Measurements from ENCODE around the gene RGS9BP.

The RGS9BP gene

DNA sequence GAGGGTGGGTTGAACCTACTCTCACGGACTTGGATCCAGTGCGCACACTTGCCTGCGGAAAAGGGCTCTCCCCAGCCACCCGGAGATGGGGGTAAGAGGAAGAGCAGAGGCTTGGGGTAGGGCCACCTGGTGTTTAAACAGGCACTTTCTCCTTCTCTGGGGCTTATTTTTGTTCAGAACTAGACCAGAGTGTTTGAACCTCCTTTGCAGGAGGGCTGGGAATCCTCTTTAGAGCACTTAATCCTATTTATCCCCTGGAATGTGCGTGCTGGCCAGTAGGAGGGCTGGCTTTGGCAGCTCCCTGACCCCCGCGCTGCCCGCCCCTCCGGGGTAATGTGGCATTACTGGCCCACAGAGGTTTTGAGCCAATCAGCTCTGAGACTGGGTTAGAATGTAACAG lies 2.0 kb downstream of the RGS9BP start:
- no peak for DNase-seq (ENCODE audit: low read depth, low spot score)
- POLR2A ChIA-PET, result no interaction called here
- no peak overlapping the region for H3K4me3 ChIP-seq (ENCODE audit: low read depth, low read length)
- TF ChIP-seq, protein P1, sequence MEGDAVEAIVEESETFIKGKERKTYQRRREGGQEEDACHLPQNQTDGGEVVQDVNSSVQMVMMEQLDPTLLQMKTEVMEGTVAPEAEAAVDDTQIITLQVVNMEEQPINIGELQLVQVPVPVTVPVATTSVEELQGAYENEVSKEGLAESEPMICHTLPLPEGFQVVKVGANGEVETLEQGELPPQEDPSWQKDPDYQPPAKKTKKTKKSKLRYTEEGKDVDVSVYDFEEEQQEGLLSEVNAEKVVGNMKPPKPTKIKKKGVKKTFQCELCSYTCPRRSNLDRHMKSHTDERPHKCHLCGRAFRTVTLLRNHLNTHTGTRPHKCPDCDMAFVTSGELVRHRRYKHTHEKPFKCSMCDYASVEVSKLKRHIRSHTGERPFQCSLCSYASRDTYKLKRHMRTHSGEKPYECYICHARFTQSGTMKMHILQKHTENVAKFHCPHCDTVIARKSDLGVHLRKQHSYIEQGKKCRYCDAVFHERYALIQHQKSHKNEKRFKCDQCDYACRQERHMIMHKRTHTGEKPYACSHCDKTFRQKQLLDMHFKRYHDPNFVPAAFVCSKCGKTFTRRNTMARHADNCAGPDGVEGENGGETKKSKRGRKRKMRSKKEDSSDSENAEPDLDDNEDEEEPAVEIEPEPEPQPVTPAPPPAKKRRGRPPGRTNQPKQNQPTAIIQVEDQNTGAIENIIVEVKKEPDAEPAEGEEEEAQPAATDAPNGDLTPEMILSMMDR (IDR thresholded peaks at IDR 0.05; ENCODE audit: insufficient read depth, low read length, missing control alignments), result no peak
- CTCF ChIA-PET, result interaction anchor here (1.2 to 1.5 kb wide), 2 partner anchors 14 to 16 kb away, joined by 3 to 6 read pairs; partner anchors contain the start of gene NUDT19

DNA sequence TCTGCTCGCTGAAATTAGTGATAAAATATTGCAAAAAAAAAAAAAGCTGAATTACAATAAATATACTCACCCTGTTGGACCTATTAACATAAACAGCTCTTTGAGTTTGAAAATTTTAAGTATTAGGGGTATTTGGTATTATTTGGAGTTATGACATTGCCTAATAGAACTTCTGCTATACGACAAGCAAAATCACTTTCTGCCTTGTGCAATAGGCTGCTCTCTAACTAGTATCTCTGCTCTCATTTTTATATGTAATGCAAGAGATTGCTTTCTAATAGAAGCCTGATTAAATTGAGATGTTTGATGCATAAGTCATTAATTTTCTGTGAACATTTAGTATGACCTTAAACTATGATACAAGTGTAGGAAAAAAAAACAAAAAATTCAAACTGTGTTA lies 5.3 kb downstream of the RGS9BP start:
- TF ChIP-seq, protein P1 (IDR thresholded peaks at IDR 0.05; ENCODE audit: insufficient read depth, low read length, missing control alignments), result no peak
- ChIA-PET POLR2A (no interaction called here), CTCF (interaction anchor here (1.2 to 2.1 kb wide), 2 partner anchors 9 to 10 kb away, joined by 5 to 6 read pairs; partner anchors contain the start of gene NUDT19)
- H3K4me3 ChIP-seq (ENCODE audit: low read depth, low read length), result no peak overlapping the region
- no peak for DNase-seq (ENCODE audit: low read depth, low spot score)

DNA sequence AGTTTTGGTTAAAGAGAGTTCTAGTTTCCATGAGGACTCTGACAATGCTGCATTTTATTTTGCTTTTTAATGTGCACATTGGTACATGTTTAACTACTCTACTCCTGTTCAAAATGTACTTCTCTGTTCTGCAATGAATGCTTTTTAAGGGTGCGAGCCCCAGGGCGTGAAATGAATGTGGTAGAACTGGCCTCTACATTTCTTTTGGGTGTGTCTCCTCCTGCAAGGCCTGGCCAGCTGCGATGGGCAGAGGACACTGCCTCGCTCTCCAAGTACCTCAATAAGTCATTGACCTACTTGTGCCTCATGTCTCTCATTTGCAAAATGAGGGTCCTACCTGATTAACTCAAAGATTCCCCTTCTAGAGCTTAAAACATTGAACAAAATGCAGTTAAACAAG lies 6.7 kb downstream of the RGS9BP start:
- POLR2A ChIA-PET, result no interaction called here
- TF ChIP-seq, protein P1 (IDR thresholded peaks at IDR 0.05; ENCODE audit: insufficient read depth, low read length, missing control alignments), result no peak
- CTCF ChIA-PET, result interaction anchor here (0.6 to 2.1 kb wide), 3 partner anchors 8 to 9 kb away, joined by 3 to 5 read pairs (median 4); partner anchors contain the start of gene NUDT19
- H3K4me3 ChIP-seq (ENCODE audit: low read depth, low read length), result no peak overlapping the region
- DNase-seq (ENCODE audit: low read depth, low spot score), result no peak

DNA sequence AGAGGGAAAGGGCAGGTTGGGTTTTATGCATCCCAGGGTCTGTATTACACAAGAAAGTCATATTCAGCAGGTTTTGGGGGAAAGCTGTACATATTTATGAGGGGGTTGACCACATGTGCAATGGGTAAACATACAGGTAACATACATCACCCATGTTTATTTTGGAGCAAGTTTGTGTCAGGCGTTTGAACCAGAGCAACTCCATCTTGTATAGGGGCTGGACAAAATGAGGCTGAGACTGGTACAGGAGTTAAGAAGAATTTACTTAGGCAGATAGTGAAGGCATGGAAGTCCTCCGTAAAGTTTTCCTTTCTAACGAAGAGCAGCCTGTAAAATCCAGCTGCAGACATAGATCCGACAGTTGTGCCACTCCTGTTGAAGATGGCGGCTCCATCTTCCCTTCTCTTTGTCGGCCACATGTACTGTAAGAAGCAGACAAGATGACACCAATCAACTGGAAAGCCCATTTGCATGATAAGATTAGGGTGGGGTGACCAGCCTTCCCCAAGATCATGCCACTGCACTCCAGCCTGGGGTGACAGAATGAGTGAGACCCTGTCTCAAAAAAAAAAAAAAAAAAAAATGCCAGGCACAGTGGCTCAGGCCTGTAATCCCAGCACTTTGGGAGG lies 11.3 kb downstream of the RGS9BP start:
- POLR2A ChIA-PET, result no interaction called here
- H3K4me3 ChIP-seq (ENCODE audit: low read depth, low read length), result no peak overlapping the region
- DNase-seq (ENCODE audit: low read depth, low spot score), result no peak
- TF ChIP-seq, protein P1 (IDR thresholded peaks at IDR 0.05; ENCODE audit: insufficient read depth, low read length, missing control alignments), result no peak
- CTCF ChIA-PET, result no interaction called here

DNA sequence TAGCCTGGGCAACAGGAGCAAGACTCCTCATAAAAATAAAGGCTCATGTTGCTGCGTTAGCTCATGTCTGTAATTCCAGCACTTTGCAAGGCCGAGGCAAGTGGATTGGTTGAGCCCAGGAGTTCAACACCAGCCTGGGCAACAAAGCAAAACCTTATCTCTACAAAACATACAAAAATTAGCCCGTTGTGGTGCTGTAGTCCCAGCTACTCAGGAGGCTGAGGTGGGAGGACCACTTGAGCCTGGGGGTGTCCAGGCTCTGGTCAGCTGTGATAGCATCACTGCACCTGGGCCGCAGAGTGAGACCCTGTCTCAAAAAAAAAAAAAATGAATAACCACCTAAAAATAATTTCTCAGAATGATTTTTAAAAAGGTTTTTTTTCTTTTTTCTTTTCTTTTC lies 12.0 kb downstream of the RGS9BP start:
- TF ChIP-seq, protein P1 (IDR thresholded peaks at IDR 0.05; ENCODE audit: insufficient read depth, low read length, missing control alignments), result no peak
- ChIA-PET POLR2A (no interaction called here), CTCF (no interaction called here)
- no peak overlapping the region for H3K4me3 ChIP-seq (ENCODE audit: low read depth, low read length)
- no peak for DNase-seq (ENCODE audit: low read depth, low spot score)

DNA sequence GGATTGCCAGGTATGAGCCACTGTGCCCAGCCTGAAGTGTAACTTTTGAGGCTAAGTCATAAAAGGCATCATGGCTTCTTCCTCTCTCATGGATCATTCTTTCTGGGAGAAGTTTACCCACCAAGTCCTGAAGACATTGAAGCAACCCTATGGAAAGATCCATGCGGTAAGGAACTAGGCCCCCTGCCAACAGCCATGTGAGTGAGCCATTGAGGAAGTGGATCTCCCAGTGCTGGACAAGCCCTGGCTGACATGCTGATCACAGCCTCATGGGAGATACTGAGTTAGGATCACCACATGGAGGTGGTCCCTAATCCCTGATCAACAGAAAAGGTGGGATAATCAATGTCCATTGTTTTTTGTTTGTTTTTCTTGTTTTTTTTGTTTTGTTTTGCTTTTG lies 12.7 kb downstream of the RGS9BP start:
- TF ChIP-seq, protein P1 (IDR thresholded peaks at IDR 0.05; ENCODE audit: insufficient read depth, low read length, missing control alignments), result no peak
- DNase-seq (ENCODE audit: low read depth, low spot score), result no peak
- CTCF ChIA-PET, result no interaction called here
- no peak overlapping the region for H3K4me3 ChIP-seq (ENCODE audit: low read depth, low read length)
- POLR2A ChIA-PET, result no interaction called here
